Measurements from ENCODE around the gene PDZK1IP1. TPM values are rescaled to one million over a fixed set of nuclear protein-coding genes. Genes with fewer than 3 reads are reported as not detected.
"Not testable (repeated sequence)": the region's sequence is repeated elsewhere in the genome, so short reads cannot be mapped to it uniquely, and the experiment has no call there.

PDZK1IP1 gene
- total RNA-seq, 1 experiment from 2014 or later: not detected

DNA sequence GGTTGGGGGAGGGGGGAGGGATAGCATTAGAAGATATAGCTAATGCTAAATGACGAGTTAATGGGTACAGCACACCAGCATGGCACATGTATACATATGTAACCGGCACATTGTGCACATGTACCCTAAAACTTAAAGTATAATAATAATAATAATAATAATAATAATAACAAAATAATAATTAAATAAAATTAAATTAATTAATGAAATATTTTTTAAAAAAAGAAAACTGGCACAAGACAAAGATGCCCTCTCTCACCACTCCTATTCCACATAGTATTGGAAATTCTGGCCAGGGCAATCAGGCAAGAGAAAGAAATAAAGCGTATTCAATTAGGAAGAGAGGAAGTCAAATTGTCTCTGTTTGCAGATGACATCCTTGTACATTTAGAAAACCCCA, 31.9 kb downstream of the PDZK1IP1 start:
- intact Hi-C loops (cut with micrococcal nuclease); ATAC-seq: not testable (repeated sequence)

GRCh38 chr1:47156457-47156856, 33.4 kb downstream of the PDZK1IP1 start:
- CTCF ChIA-PET; H3K27ac ChIP-seq (ENCODE audit: low read depth, low read length); RAD21 ChIA-PET (ENCODE audit: low non-redundant PET in 1 of 2, low total read pairs in 2 of 2, uncharacterized antibody in 2 of 2, unreplicated experiment in 2 of 2); ATAC-seq; H2AFZ ChIP-seq (ENCODE audit: low read depth, low read length, poor library complexity, severe bottlenecking); POLR2A ChIA-PET; H4K20me1 ChIP-seq (ENCODE audit: insufficient read depth); H3K4me1 ChIP-seq (ENCODE audit: control insufficient read depth in 1 of 2, insufficient read depth in 2 of 2, low read length in 2 of 2); H3K4me3 ChIP-seq (replicated peaks in 1 of 2; ENCODE audit: low read depth in 1 of 2, low read length in 2 of 2); H3K9ac ChIP-seq (ENCODE audit: low read length); H3K79me2 ChIP-seq (ENCODE audit: insufficient read depth, low read length); BruUV-seq (replicated peaks); H3K4me2 ChIP-seq (ENCODE audit: low read length); H3K27me3 ChIP-seq (ENCODE audit: insufficient read depth, low read length); H3K9me3 ChIP-seq (ENCODE audit: control insufficient read depth in 1 of 2, insufficient read depth in 1 of 2, low read depth in 1 of 2, low read length in 2 of 2); H3K36me3 ChIP-seq (ENCODE audit: control insufficient read depth in 1 of 2, insufficient read depth in 2 of 2, low read length in 2 of 2); intact Hi-C loops (cut with micrococcal nuclease); DNase-seq (ENCODE audit: low read depth, low spot score); H3K9me2 ChIP-seq (ENCODE audit: insufficient read depth): not testable (repeated sequence)

More for the DNA sequence above, 31.9 kb downstream of the PDZK1IP1 start:
- CTCF ChIA-PET; RAD21 ChIA-PET (ENCODE audit: low non-redundant PET in 1 of 2, low total read pairs in 2 of 2, uncharacterized antibody in 2 of 2, unreplicated experiment in 2 of 2); H3K27ac ChIP-seq (ENCODE audit: low read depth, low read length); BruUV-seq (replicated peaks); H3K27me3 ChIP-seq (ENCODE audit: insufficient read depth, low read length); POLR2A ChIA-PET; H4K20me1 ChIP-seq (ENCODE audit: insufficient read depth); H3K4me2 ChIP-seq (ENCODE audit: low read length); H2AFZ ChIP-seq (ENCODE audit: low read depth, low read length, poor library complexity, severe bottlenecking); H3K4me1 ChIP-seq (ENCODE audit: control insufficient read depth in 1 of 2, insufficient read depth in 2 of 2, low read length in 2 of 2); H3K36me3 ChIP-seq (ENCODE audit: control insufficient read depth in 1 of 2, insufficient read depth in 2 of 2, low read length in 2 of 2); H3K9me2 ChIP-seq (ENCODE audit: insufficient read depth); H3K4me3 ChIP-seq (replicated peaks in 1 of 2; ENCODE audit: low read depth in 1 of 2, low read length in 2 of 2); H3K9ac ChIP-seq (ENCODE audit: low read length); DNase-seq (ENCODE audit: low read depth, low spot score); H3K79me2 ChIP-seq (ENCODE audit: insufficient read depth, low read length); H3K9me3 ChIP-seq (ENCODE audit: control insufficient read depth in 1 of 2, insufficient read depth in 1 of 2, low read depth in 1 of 2, low read length in 2 of 2): not testable (repeated sequence)

DNA sequence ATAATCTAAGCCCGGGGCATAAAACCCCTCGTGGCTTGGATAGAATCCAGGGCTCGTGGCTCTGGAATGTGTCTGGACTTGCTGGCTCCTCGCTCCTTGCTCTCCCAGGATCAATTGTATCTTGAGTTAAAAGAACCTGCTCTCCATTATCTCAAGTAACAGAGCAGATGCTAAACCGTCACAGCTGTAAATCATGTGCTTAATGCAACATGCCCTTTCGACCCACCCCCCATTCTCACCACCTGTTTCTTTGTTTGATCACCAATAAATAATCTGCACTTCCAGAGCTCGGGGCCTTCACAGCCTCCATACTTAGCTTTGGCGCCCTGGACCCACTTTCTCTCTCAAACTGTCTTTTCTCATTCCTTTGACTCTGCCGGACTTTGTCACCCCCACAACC, 40.7 kb downstream of the PDZK1IP1 start:
- H3K27me3 ChIP-seq (ENCODE audit: insufficient read depth, low read length); ATAC-seq; H3K4me1 ChIP-seq (ENCODE audit: control insufficient read depth in 1 of 2, insufficient read depth in 2 of 2, low read length in 2 of 2); H3K4me3 ChIP-seq (replicated peaks in 1 of 2; ENCODE audit: low read depth in 1 of 2, low read length in 2 of 2); H3K4me2 ChIP-seq (ENCODE audit: low read length); DNase-seq (ENCODE audit: low read depth, low spot score); intact Hi-C loops (cut with micrococcal nuclease); H3K9me3 ChIP-seq (ENCODE audit: control insufficient read depth in 1 of 2, insufficient read depth in 1 of 2, low read depth in 1 of 2, low read length in 2 of 2); RAD21 ChIA-PET (ENCODE audit: low non-redundant PET in 1 of 2, low total read pairs in 2 of 2, uncharacterized antibody in 2 of 2, unreplicated experiment in 2 of 2); H3K79me2 ChIP-seq (ENCODE audit: insufficient read depth, low read length); H2AFZ ChIP-seq (ENCODE audit: low read depth, low read length, poor library complexity, severe bottlenecking); BruUV-seq (replicated peaks); H4K20me1 ChIP-seq (ENCODE audit: insufficient read depth); POLR2A ChIA-PET; H3K27ac ChIP-seq (ENCODE audit: low read depth, low read length); H3K9ac ChIP-seq (ENCODE audit: low read length); H3K9me2 ChIP-seq (ENCODE audit: insufficient read depth); H3K36me3 ChIP-seq (ENCODE audit: control insufficient read depth in 1 of 2, insufficient read depth in 2 of 2, low read length in 2 of 2): not testable (repeated sequence)
- CTCF ChIA-PET: interaction anchor here (0.7 kb wide), 1 partner anchor 220 kb away, joined by 3 read pairs; no protein-coding TSS in a partner anchor

All from HCT116 (cell line).